ENCODE results near the gene UBE3D.

The UBE3D gene

DNA sequence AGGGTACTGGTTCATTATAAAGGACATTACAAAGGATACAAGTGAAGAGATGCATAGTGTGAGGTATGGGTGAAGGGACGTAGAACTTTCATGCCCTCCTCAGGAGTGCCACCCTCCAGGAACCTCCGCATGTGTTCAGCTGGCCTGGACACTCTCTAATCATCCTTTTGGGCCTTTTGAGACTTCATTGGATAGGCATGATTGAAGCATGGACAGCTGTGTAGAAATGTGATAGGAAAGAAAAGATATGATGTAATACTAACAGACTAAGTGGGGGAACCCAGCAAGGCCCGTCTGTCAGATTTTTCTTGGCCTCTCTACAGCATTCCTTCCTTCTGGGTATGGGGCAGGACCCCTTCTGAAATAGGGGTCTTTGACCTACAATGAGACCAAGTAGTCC lies 32.9 kb upstream of the UBE3D start:
- H3K4me3 ChIP-seq (replicated peaks; ENCODE audit: insufficient read depth, low read length): no peak overlapping the region
- TF ChIP-seq, protein P1, sequence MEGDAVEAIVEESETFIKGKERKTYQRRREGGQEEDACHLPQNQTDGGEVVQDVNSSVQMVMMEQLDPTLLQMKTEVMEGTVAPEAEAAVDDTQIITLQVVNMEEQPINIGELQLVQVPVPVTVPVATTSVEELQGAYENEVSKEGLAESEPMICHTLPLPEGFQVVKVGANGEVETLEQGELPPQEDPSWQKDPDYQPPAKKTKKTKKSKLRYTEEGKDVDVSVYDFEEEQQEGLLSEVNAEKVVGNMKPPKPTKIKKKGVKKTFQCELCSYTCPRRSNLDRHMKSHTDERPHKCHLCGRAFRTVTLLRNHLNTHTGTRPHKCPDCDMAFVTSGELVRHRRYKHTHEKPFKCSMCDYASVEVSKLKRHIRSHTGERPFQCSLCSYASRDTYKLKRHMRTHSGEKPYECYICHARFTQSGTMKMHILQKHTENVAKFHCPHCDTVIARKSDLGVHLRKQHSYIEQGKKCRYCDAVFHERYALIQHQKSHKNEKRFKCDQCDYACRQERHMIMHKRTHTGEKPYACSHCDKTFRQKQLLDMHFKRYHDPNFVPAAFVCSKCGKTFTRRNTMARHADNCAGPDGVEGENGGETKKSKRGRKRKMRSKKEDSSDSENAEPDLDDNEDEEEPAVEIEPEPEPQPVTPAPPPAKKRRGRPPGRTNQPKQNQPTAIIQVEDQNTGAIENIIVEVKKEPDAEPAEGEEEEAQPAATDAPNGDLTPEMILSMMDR (IDR thresholded peaks at IDR 0.05; ENCODE audit: insufficient read depth, low read length): no peak
- TF ChIP-seq GABPA (IDR thresholded peaks at IDR 0.05; ENCODE audit: low read depth) (no peak), POLR2AphosphoS5 (IDR thresholded peaks at IDR 0.05; ENCODE audit: low read depth) (no peak), SPI1 (IDR thresholded peaks at IDR 0.05; ENCODE audit: borderline replicate concordance, low read depth) (no peak)
- TF ChIP-seq, protein P2, sequence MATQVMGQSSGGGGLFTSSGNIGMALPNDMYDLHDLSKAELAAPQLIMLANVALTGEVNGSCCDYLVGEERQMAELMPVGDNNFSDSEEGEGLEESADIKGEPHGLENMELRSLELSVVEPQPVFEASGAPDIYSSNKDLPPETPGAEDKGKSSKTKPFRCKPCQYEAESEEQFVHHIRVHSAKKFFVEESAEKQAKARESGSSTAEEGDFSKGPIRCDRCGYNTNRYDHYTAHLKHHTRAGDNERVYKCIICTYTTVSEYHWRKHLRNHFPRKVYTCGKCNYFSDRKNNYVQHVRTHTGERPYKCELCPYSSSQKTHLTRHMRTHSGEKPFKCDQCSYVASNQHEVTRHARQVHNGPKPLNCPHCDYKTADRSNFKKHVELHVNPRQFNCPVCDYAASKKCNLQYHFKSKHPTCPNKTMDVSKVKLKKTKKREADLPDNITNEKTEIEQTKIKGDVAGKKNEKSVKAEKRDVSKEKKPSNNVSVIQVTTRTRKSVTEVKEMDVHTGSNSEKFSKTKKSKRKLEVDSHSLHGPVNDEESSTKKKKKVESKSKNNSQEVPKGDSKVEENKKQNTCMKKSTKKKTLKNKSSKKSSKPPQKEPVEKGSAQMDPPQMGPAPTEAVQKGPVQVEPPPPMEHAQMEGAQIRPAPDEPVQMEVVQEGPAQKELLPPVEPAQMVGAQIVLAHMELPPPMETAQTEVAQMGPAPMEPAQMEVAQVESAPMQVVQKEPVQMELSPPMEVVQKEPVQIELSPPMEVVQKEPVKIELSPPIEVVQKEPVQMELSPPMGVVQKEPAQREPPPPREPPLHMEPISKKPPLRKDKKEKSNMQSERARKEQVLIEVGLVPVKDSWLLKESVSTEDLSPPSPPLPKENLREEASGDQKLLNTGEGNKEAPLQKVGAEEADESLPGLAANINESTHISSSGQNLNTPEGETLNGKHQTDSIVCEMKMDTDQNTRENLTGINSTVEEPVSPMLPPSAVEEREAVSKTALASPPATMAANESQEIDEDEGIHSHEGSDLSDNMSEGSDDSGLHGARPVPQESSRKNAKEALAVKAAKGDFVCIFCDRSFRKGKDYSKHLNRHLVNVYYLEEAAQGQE (IDR thresholded peaks at IDR 0.05; ENCODE audit: insufficient replicate concordance, low read depth): no peak
- no peak for DNase-seq (ENCODE audit: low read depth in 1 of 2, low spot score in 1 of 2)
- no peaks in the 10 kb centered on the region for H3K27me3 ChIP-seq (ENCODE audit: insufficient read depth, poor library complexity, severe bottlenecking)
- no peak overlapping the region for H3K27ac ChIP-seq (replicated peaks)

DNA sequence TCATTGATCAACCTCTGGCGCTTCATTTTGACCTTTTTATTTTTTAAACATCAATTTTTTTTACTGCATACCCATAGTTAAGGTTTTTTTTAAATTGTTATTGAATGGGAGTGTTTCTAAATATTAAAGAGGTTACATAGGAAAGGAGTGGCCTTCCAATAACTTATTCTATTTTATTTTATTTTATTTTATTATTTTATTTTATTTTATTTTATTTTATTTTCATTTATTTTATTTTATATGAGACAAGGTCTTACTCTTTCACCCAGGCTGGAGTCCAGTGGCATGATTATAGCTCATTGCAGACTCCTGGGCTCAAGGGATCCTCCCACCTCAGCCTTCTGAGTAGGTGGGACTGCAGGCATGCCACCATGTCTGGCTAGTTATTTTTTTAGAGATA lies 32.0 kb upstream of the UBE3D start:
- DNase-seq (ENCODE audit: low read depth in 1 of 2, low spot score in 1 of 2): no peak
- H3K27ac ChIP-seq (replicated peaks): no peak overlapping the region
- no peaks in the 10 kb centered on the region for H3K27me3 ChIP-seq (ENCODE audit: insufficient read depth, poor library complexity, severe bottlenecking)
- H3K4me3 ChIP-seq (replicated peaks; ENCODE audit: insufficient read depth, low read length): no peak overlapping the region
- TF ChIP-seq SPI1 (IDR thresholded peaks at IDR 0.05; ENCODE audit: borderline replicate concordance, low read depth) (no peak), POLR2AphosphoS5 (IDR thresholded peaks at IDR 0.05; ENCODE audit: low read depth) (no peak), GABPA (IDR thresholded peaks at IDR 0.05; ENCODE audit: low read depth) (no peak)
- TF ChIP-seq, protein P2 (IDR thresholded peaks at IDR 0.05; ENCODE audit: insufficient replicate concordance, low read depth): no peak
- TF ChIP-seq, protein P1 (IDR thresholded peaks at IDR 0.05; ENCODE audit: insufficient read depth, low read length): no peak

DNA sequence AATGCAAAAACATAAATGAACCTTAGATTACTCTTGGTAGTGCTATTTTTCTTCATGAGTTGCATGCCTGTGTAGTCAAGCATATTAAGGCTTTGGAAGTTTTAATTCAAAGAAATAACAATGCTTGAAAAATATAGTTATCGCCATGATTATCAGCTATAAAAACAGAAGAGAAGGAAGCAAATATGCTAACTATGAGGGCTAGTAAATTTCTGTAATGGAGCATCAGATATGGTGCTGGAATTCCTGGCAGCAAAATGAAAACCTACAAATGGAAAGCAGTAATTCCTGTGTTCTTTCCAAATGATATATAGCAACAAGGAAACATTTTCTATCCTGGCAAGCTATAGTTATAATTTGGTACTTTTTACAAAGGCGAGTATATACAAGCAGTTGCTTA lies 31.6 kb upstream of the UBE3D start:
- no peak overlapping the region for H3K27ac ChIP-seq (replicated peaks)

DNA sequence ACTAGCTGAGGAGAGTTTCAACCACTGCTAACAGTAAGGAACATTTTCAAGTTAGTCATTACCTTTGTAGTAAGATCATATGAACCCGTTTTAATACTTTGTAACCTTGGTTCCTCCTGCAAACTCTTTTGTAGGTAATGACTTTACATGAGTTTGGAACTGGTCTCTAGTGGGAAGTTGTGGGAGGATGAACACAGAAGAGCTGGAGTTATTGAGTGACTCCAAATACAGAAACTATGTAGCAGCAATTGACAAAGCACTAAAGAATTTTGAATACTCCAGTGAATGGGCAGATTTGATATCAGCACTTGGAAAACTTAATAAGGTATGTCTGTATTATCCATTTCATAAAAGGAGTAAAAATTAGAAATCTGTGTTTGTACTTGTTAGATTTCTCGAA lies 31.1 kb upstream of the UBE3D start:
- DNase-seq (ENCODE audit: low read depth in 1 of 2, low spot score in 1 of 2): no peak
- Histone ChIP-seq H3K4me3 (replicated peaks; ENCODE audit: insufficient read depth, low read length) (no peak overlapping the region), H3K27ac (replicated peaks) (no peak overlapping the region), H3K27me3 (ENCODE audit: insufficient read depth, poor library complexity, severe bottlenecking) (no peaks in the 10 kb centered on the region)
- TF ChIP-seq SPI1 (IDR thresholded peaks at IDR 0.05; ENCODE audit: borderline replicate concordance, low read depth): no peak

More for the DNA sequence above, 31.6 kb upstream of the UBE3D start:
- H3K27me3 ChIP-seq (ENCODE audit: insufficient read depth, poor library complexity, severe bottlenecking): no peaks in the 10 kb centered on the region
- no peak overlapping the region for H3K4me3 ChIP-seq (replicated peaks; ENCODE audit: insufficient read depth, low read length)
- TF ChIP-seq POLR2AphosphoS5 (IDR thresholded peaks at IDR 0.05; ENCODE audit: low read depth): no peak
- TF ChIP-seq, protein P1 (IDR thresholded peaks at IDR 0.05; ENCODE audit: insufficient read depth, low read length): no peak
- DNase-seq (ENCODE audit: low read depth in 1 of 2, low spot score in 1 of 2): no peak
